ENCODE results near the gene PSTPIP1. TPM values are rescaled to one million over a fixed set of nuclear protein-coding genes. Genes with fewer than 3 reads are reported as not detected.

The PSTPIP1 gene
- total RNA-seq, 6 donors from 2014 or later, result 7.0 to 69.1 (median 20.2) TPM

DNA sequence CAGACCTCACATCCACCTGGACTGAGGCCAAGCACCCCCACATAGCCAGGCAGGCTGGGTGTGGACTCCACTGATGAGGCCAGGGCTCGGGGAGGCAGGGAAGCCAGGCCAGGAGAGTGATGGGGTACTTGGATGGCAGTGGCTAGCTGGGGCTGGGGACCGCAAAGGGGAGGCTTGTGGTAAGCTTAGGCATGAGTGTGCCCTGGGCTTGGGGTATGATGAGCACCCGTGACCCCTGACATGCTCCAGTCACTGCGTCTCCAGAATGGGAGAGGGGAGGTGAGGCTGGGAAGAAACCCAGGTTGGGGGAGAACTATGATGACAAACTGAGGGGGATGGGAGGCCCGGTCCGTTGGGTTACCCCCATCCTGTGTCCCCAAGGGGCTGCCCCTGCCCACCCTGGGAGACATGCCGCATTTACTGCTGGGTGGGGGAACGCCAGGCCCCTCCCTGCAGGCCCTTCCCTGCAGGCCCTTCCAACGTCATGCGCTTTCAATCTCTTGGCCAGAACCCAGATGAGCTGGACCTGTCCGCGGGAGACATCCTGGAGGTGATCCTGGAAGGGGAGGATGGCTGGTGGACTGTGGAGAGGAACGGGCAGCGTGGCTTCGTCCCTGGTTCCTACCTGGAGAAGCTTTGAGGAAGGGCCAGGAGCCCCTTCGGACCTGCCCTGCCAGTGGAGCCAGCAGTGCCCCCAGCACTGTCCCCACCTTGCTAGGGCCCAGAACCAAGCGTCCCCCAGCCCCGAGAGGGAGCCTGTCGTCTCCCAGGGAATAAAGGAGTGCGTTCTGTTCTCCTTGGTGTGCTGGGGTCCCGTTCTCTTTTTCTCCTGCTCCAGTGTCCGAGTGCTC lies 41.8 kb downstream of the PSTPIP1 start:
- WGBS, 2 donors, result 90 to 94% methylated on average over 12 to 22 of the region's 22 CpGs
- TF ChIP-seq POLR2AphosphoS5 (IDR thresholded peaks at IDR 0.05) (no peak), POLR2A (IDR thresholded peaks at IDR 0.05) (no peak), EP300 (IDR thresholded peaks at IDR 0.05) (no peak)
- TF ChIP-seq, protein P1, sequence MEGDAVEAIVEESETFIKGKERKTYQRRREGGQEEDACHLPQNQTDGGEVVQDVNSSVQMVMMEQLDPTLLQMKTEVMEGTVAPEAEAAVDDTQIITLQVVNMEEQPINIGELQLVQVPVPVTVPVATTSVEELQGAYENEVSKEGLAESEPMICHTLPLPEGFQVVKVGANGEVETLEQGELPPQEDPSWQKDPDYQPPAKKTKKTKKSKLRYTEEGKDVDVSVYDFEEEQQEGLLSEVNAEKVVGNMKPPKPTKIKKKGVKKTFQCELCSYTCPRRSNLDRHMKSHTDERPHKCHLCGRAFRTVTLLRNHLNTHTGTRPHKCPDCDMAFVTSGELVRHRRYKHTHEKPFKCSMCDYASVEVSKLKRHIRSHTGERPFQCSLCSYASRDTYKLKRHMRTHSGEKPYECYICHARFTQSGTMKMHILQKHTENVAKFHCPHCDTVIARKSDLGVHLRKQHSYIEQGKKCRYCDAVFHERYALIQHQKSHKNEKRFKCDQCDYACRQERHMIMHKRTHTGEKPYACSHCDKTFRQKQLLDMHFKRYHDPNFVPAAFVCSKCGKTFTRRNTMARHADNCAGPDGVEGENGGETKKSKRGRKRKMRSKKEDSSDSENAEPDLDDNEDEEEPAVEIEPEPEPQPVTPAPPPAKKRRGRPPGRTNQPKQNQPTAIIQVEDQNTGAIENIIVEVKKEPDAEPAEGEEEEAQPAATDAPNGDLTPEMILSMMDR (IDR thresholded peaks at IDR 0.05), result no peak
- ATAC-seq (ENCODE audit: low FRiP score in 2 of 2) (no peak), DNase-seq (no peak)
- Histone ChIP-seq H3K9me3 (no peaks in the 10 kb centered on the region), H3K27me3 (no peaks in the 10 kb centered on the region), H3K27ac (no peak overlapping the region), H3K36me3 (peaks cover 0 to 27% (median 12%) of the 10 kb centered on the region in 4 donors), H3K4me1 (peaks cover 0 to 16% (median 7%) of the 10 kb centered on the region in 4 donors), H3K4me3 (no peak overlapping the region)

GRCh38 chr15:77037388-77038209 lies 42.7 kb downstream of the PSTPIP1 start:
- DNase-seq (no peak), ATAC-seq (ENCODE audit: low FRiP score in 2 of 2) (no peak)
- H3K36me3 ChIP-seq, result peaks cover 0 to 27% (median 13%) of the 10 kb centered on the region in 4 donors
- no peaks in the 10 kb centered on the region for H3K27me3 ChIP-seq
- TF ChIP-seq EP300 (IDR thresholded peaks at IDR 0.05) (no peak), POLR2A (IDR thresholded peaks at IDR 0.05) (no peak), POLR2AphosphoS5 (IDR thresholded peaks at IDR 0.05) (no peak)
- no peaks in the 10 kb centered on the region for H3K9me3 ChIP-seq
- H3K4me1 ChIP-seq, result peaks cover 0 to 16% (median 7%) of the 10 kb centered on the region in 4 donors
- H3K27ac ChIP-seq, result no peak overlapping the region
- 95 to 99% methylated on average over 7 to 11 of the region's 12 CpGs for WGBS, 2 donors
- H3K4me3 ChIP-seq, result no peak overlapping the region

- Histone ChIP-seq H3K36me3 (peaks cover 0 to 34% (median 18%) of the 10 kb centered on the region in 4 donors), H3K27me3 (no peaks in the 10 kb centered on the region), H3K9me3 (no peaks in the 10 kb centered on the region), H3K27ac (no peak overlapping the region), H3K4me1 (peaks cover 0 to 16% (median 7%) of the 10 kb centered on the region in 4 donors), H3K4me3 (no peak overlapping the region)
- ATAC-seq (ENCODE audit: low FRiP score in 2 of 2) (no peak), DNase-seq (no peak)
- WGBS, 2 donors, result 93% methylated on average over 10 of the region's 10 CpGs
- TF ChIP-seq POLR2AphosphoS5 (IDR thresholded peaks at IDR 0.05) (no peak), EP300 (IDR thresholded peaks at IDR 0.05) (no peak), POLR2A (IDR thresholded peaks at IDR 0.05) (no peak)
- TF ChIP-seq, protein P1 (IDR thresholded peaks at IDR 0.05), result no peak
These were observed 43.6 kb downstream of the PSTPIP1 start for GRCh38 chr15:77038312-77039216.

DNA sequence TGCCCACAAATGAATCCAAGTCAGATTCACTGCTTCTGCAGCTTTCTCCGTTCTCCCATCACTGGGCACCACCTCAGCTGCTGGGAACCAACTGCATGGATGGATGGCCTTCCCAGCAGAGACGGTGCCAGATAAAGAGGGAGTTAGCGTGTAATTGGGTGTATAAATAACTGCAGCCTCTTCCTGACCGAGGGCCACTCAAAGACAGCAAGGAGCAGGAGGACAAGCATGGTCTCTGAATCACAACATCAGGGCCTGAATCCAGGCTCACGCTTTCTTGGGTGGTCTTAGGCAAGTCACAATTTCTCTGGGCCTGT lies 44.2 kb downstream of the PSTPIP1 start:
- Histone ChIP-seq H3K27ac (no peak overlapping the region), H3K4me1 (peaks cover 0 to 10% (median 7%) of the 10 kb centered on the region in 4 donors), H3K36me3 (peaks cover 0 to 38% (median 23%) of the 10 kb centered on the region in 4 donors), H3K9me3 (no peaks in the 10 kb centered on the region), H3K4me3 (no peak overlapping the region), H3K27me3 (no peaks in the 10 kb centered on the region)
- no peak for ATAC-seq (ENCODE audit: low FRiP score in 2 of 2)
- DNase-seq, result no peak
- TF ChIP-seq, protein P1 (IDR thresholded peaks at IDR 0.05), result no peak
- no peak for TF ChIP-seq POLR2A (IDR thresholded peaks at IDR 0.05)
- TF ChIP-seq POLR2AphosphoS5 (IDR thresholded peaks at IDR 0.05), result no peak
- no peak for TF ChIP-seq EP300 (IDR thresholded peaks at IDR 0.05)
- whole genome bisulfite sequencing, 2 donors, result 91 to 100% methylated on average over 1 to 5 of the region's 5 CpGs
